GM19452 (cell line): ENCODE measurements around the gene RCSD1.

Experiments used
- ATAC-seq: cut with Tn5 transposase; IDR thresholded peaks from one replicate; pipeline ENCODE4 v1.9.1; 2021; ENCODE audit not compliant: unreplicated experiment

RCSD1 gene

GRCh38 chr1:167663002-167663772 lies 33.2 kb downstream of the RCSD1 start:
- peak; percentile 62 for ATAC-seq

- ATAC-seq, result no peak
Measured at GRCh38 chr1:167665469-167665868, 35.4 kb downstream of the RCSD1 start.

- ATAC-seq, result no peak
Measured at GRCh38 chr1:167666416-167666815, 36.4 kb downstream of the RCSD1 start.

- ATAC-seq, result no peak
Measured at GRCh38 chr1:167667536-167667935, 37.5 kb downstream of the RCSD1 start.

- ATAC-seq, result peak; percentile 68
Measured at GRCh38 chr1:167668108-167668507, 38.1 kb downstream of the RCSD1 start.

GRCh38 chr1:167669209-167670124 lies 39.4 kb downstream of the RCSD1 start:
- ATAC-seq, result peak; percentile 59

- no peak for ATAC-seq
Measured at GRCh38 chr1:167670563-167670962, 40.5 kb downstream of the RCSD1 start.

GRCh38 chr1:167671727-167672511 lies 41.9 kb downstream of the RCSD1 start:
- ATAC-seq, result no peak

- no peak for ATAC-seq
Measured at GRCh38 chr1:167672831-167673230, 42.8 kb downstream of the RCSD1 start.

GRCh38 chr1:167673265-167673664 lies 43.2 kb downstream of the RCSD1 start:
- no peak for ATAC-seq

- no peak for ATAC-seq
Measured at GRCh38 chr1:167674156-167674555, 44.1 kb downstream of the RCSD1 start.

GRCh38 chr1:167675440-167675839 lies 45.4 kb downstream of the RCSD1 start:
- no peak for ATAC-seq

- ATAC-seq, result no peak
Measured at GRCh38 chr1:167676205-167676915, 46.3 kb downstream of the RCSD1 start.

GRCh38 chr1:167676916-167677848 lies 47.1 kb downstream of the RCSD1 start:
- no peak for ATAC-seq

GRCh38 chr1:167678422-167678821 lies 48.4 kb downstream of the RCSD1 start:
- ATAC-seq, result no peak

GRCh38 chr1:167678838-167679237 lies 48.8 kb downstream of the RCSD1 start:
- no peak for ATAC-seq

- ATAC-seq, result no peak
Measured at GRCh38 chr1:167679714-167680113, 49.7 kb downstream of the RCSD1 start.

GRCh38 chr1:167681024-167681423 lies 51.0 kb downstream of the RCSD1 start:
- ATAC-seq, result no peak

- ATAC-seq, result no peak
Measured at GRCh38 chr1:167681451-167682098, 51.5 kb downstream of the RCSD1 start.
